C1 segment of cervical spinal cord (tissue), 14 donors: ENCODE results near the gene SORL1.
"Not testable (repeated sequence)": the region's sequence is repeated elsewhere in the genome, so short reads cannot be mapped to it uniquely, and the experiment has no call there.

Experiments used
- DNase-seq, 14 donors: peaks; one replicate each; lab custom pipeline; 2025; lab: John Stamatoyannopoulos, UW

Gene SORL1

DNA sequence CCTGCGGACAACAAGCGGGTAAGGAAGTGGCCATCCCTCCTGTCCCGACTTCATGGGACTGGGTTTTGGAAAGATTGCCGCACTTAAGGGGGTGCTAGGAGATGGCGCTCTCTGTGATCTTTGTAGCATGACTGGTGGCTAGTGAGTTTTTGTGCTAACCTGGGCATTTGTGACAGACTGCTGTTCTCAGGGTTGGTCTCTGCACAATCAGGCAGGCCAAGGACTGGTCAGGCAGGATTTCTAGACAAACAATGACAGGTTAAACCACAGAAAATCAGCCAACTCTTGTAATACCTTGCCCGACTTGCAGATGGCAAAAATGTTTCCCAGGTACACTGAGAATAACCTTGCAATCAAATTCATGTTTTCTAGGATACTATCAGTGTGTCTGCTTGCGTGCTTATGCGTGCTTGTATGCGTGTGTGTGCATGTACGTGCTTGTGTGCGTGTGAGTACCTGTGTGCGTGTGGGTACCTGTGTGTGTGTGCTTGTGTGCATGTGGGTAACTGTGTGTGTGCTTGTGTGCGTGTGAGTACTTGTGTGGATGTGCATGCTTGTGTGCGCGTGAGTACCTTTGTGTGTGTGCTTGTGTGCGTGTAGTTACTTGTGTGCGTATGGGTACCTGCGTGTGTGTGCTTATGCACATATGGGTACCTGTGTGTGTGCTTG is 26.2 kb downstream of the SORL1 start:
- DNase-seq: no peak

DNA sequence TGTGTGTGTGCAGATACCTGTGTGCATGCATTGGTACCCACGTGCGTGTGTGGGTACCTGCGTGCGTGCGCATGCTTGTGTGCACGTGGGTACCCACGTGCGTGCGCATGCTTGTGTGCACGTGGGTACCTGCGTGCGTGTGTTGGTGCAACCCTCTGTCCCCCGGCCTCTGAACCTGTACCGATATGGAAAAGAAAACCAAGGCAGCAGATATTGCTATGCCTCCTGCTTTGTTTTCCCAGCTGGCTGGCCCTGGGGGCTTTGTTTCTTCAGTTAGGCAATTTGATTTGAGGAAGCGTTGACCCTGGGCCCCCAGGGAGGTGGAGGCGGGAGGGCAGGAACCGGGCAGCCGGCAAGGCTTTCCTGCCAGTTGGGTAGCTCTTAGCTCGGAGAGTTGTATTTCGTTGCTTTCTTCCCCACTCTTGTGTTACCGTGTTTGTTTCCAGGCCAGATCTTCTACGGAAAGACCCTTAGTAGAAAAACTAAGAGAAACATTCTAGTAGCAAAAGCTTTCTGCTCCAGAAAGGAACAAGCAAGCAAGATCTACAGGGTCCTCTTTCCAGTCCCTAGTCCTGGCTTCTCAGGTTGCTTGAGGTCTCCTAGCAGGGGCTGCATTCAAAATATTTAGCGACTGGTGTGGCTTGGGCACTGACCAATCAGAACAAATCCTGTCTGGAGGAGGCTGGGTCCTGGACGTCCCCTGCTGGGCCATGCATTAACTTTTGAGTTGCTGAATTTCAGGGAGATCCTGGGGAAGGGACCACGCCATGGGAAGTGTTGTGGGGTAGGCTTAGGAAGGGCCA is 27.0 kb downstream of the SORL1 start:
- DNase-seq: no peak

DNA sequence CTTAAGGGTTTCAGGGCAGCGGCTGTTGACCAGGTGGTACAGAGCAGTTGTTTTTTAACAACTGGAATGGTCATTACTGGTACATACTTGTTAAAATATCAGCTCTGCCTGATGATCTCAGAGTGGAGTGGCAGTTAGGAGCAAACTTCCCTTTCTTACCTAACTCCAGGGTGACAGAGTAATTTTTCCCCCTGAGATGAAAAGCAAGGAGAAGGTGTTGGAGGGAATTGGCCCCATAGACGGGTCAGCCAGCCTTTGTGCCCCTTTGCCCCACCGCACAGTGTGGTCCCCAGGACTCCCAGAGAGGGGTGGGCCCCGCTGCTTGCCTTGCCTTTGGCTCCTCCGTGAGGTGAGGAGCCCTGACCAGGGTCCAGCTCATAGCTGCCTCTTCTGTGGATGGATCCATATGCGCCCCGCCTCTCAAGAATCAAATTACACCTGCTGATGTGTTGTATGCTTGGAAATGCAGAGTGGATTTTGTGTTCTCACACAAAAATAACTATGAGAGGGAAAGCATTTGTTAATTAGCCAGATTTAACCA is 27.7 kb downstream of the SORL1 start:
- no peak for DNase-seq

GRCh38 chr11:121481484-121482230 is 29.5 kb downstream of the SORL1 start:
- not testable (repeated sequence) for DNase-seq

DNA sequence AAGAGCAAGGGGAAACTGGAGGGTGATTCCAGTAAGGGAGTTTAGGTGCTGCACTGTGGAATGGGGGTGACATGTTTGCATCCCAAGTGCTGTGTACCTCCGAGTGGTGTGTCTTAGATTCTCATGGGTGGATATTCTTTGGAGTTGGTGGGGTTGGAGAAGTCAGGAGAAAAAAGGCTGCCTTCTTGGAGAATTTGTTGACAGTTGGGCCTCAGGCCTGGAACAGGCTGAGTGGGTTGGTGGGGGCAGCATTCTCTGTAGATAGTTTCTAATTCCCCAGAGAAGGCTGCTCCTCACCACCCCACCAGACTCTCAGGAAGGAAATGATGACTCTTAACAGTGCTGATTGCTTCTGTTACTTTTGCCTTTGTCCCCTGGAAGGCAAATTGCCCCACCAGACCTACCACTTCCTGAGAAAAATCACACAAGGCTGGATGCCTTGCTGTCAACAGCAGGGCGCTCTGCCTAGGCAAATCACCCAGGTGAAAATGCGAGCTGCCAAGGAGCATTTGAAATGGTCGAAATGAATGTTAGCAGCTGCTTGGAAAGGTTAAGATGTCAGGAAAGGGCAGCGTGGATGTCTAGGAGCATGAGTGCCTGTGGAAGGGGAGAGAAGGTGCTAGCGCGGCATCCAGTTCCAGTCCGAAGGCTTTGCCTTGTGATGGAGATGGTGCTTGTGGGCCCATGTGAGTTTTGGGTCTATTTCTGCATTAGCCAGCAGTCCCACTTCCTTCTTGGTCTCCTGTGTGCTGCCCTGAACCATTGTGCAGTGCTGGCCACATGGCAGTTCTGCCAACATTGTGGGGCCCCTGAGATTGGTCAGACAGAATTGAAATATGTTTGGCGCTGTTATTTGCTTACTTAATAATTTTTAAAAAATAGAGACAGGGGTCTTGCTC is 30.4 kb downstream of the SORL1 start:
- peak in 5 of 14 donors; percentile 39 to 75 (median 40) for DNase-seq

- no peak for DNase-seq
Observed at GRCh38 chr11:121483805-121484480, 31.8 kb downstream of the SORL1 start.

DNA sequence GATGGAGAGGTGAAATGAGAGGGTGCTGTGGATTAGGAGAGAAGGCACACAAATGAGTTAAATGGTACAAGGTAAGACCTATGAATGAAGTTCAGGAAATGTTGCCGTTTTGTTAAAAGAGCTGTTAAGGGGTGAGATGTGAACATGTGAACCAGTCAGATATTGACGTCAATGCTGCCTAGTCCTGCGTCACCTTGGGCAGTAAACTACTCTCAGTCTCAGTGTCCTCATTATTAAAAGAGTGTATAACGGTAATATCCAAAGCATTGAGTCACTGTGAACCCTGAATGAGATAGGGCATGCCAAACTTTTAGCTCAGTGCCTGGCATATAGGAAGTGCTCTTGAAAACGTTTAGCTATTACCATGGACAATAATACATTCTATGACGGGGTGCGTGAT is 33.1 kb downstream of the SORL1 start:
- no peak for DNase-seq

DNA sequence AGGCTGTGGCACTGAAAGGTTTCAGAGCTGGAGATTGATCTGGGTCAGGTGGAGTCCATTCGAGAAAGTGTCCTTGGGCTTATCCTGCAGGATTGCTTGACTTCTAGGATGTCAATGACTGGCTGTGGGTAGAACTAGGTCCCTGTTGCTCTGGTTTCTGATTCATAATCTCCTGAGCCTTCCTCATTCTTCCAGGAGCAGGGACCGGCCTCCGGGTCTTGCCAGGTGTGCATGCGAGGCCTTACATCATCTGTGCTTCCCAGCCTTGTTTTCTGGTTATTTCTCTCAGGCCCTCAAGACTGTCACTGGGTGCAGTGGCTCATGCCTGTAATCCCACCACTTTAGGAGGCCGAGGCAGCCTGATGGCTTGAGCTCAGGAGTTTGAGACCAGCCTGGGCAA is 33.9 kb downstream of the SORL1 start:
- DNase-seq: no peak

DNA sequence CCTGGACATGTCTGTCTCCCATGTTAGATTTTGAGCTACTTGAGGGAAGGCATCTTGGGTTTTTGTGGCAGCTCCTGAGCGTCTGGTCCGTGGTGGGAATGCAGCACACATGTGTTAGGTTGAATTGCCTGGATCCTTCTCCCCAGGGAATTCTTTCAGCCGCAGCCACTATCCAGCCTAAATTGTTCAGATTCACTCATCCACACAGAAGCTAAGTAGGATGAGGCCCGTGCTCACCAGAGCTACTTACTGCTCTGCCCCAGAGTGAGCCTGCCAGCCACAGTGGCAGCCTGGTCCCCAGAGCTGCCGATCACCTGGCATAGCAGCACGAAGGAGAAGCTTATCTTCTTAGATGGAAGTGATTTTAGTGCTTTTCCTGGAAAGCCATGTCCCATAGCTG is 35.1 kb downstream of the SORL1 start:
- DNase-seq: no peak

- DNase-seq: peak in 2 of 14 donors; percentile 30 to 35
Observed at GRCh38 chr11:121488170-121488569, 36.1 kb downstream of the SORL1 start.

- DNase-seq: no peak
Observed at GRCh38 chr11:121488641-121489040, 36.5 kb downstream of the SORL1 start.

DNA sequence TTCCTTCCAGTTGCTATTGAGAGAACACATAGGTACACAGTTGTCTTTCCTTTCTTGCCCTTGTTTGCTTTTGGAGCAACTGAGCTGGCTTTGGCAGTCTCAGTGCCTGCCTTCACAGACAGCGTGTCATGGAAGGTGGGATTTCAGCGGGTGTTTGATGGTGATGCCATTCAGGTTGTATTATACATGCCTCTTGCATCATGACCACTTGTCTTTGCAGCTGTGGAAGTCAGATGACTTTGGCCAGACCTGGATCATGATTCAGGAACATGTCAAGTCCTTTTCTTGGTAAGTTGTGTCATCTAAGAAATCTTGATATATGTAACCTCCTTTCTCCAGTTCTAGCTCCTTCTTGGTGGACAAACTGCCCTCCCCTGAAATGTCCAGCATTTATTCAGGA is 37.7 kb downstream of the SORL1 start:
- no peak for DNase-seq

GRCh38 chr11:121494355-121495099 is 42.4 kb downstream of the SORL1 start:
- no peak for DNase-seq

- DNase-seq: no peak
Observed at GRCh38 chr11:121497176-121497998, 45.3 kb downstream of the SORL1 start.

DNA sequence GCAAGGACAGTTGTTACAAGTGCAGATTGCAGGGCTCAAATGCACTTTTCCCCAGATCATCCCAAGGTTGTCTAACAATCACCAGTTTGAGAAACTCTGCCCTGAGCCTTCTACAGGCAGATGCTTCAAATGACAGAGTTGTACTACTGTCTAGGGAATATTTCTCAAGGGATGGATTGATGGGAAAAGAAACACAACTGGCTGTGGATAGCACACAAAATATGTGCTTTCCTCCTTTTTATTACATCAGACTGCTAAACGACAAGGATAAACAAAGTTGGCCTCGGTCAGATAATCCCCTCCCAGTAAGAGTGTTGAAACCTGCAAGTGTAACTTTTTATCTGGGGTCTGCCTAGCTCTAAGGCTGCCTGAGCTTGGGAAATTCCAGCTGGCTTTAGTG is 47.3 kb downstream of the SORL1 start:
- DNase-seq: no peak

GRCh38 chr11:121500275-121500674 is 48.2 kb downstream of the SORL1 start:
- DNase-seq: no peak

DNA sequence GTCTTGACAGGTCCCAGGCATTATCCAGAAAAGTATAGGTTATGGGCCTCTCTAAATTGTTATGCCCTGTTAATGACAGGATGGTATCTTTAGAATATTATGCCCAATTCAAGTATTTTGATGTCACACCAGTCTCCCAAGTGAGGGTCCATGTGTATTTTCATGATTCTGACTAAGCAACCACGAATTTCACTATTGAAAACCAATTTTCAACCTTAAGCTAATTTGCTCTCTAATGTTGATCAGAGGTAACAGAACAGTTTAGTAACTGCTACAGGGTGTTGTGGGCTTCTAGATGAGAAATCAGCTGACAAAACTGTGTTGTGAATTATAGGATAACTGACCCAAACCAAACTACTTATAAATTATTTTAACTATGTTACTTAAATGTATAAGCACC is 48.6 kb downstream of the SORL1 start:
- no peak for DNase-seq

DNA sequence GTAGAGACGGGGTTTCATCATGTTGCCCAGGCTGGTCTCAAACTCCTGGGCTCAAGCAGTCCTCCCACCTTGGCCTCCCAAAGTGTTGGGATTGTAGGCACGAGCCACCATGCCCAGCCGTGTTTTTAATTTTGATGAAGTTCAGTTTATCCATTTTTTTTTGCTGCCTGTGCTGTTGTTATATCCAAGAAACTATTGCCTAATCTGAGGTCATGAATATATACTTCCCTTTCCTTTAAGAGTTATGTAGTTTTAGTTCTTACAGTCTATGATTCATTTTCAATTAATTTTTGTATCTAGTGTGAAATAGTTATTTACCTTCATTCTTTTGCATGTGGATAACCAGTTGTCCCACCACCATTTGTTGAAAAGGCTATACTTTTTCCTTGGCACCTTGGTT is 50.9 kb downstream of the SORL1 start:
- DNase-seq: no peak

GRCh38 chr11:121506237-121506636 is 54.1 kb downstream of the SORL1 start:
- not testable (repeated sequence) for DNase-seq
